CD1c-positive myeloid dendritic cell (primary cell): Measurements from ENCODE around the gene ENOX1.

ENCODE experiments used
- DNase-seq: peaks from one replicate; pipeline ENCODE4 v3.0.0-alpha.2; 2016; ENCODE audit errors: extremely low spot score

Gene ENOX1

DNA sequence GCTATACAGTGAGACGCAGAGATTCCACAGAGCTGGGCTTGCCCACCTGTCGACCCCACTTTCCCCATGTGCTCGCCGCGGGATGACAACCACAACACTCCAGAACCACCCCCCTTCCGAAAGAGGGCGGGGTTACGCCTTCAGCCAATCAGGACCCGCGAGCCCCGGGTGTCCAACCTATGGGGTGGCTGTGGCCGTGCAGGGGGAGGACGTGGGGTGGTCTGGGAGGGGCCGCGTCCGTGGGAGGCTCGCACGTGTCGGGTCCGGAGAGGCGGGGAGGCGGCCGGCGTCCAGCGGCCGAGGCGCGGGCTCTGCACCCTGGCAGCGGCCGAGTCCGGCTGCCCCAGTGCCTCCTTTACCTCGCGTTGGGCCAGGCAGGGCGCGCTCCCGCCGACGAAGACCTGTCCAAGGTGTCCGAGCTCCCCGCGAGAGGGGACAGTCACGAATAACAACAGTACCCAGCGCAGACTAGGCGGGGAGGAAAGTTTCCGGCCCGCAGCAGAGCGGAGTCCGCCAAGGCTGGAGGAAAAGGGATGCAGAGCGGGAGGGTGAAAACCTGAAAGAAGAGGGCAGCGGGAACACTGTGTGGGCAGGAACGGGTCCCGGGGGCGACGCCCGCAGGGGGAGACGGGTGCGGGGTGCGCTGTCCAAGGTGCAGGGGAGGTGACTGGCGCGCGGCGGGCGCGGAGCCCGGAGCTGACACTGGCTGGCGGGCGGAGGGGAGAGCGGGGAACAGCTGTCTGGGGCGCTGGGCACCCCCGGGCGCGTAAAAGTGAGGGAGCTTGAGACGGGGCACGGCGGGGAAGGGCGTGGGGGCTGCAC is 911 bp downstream of the ENOX1 start:
- no peak for DNase-seq

DNA sequence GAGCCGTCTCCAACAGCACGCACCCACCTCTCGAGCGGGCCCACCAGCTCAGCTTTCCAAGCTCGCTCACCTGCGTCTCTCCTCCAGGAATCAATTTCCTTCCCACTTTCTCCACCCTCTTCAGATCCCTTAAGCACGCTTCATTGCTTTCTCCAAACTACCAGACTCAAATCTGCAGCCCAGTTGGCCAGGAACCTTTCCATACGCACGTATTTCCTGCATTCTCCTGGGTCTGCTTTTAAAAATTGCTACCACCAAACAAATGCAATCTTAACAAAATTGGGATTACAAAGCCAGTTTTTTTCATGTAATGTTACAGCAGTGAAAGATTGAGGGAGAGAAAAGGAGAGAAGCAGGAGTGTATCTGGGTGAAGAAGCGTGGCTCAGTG is 1.5 kb downstream of the ENOX1 start:
- no peak for DNase-seq

DNA sequence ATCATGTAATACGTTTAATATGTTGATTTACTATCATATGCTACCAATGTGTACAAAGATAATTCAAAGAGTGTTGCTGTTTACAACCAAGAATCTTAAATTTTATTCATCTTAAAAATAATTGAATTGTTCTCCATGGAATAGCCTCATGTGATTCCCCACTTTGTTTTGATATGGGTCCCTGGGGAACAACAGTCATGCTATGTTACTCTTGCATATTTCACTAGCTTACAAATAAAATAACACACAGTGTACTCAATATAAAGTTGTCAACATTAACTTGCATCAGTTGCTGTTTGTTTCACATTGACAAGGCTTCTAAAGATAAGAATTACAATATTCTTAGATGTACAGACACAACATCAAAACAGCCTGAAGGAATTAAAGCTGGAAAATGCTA is 2.3 kb downstream of the ENOX1 start:
- no peak for DNase-seq

DNA sequence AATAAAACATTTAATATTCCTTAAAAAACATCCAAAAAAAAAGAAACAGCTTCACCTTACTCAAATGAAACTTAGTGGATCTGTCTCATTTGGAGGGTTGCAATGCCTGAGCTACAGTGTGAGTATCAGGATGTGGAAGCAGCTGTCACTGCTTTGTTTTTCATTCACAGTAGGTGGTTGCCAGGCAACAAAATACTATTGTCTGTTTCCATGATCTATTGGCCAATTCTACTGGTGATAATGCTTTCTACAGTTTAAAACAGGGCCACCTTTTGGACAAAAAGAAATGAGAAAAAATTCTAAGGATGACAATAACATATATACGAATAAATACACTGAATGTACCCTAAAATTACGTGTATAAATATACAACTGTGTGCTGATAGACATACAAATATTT is 3.0 kb downstream of the ENOX1 start:
- peak; percentile 44 for DNase-seq

DNA sequence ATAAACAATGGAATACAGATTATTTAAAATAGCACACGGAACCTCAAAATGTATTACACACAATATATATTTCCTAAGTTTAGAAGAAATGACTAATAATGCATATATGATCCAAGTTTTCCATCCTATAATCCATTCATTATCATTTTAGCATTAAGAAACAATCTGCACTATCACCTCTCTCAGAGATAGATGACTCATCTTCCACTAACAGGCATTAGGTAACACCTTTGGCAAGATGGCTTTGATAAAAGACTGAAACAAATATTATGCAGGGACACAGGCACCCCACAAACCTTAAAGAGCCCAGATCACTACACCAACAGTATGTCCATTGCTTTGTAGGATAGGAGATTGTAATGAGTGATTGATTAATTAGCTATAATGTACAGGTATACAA is 4.1 kb downstream of the ENOX1 start:
- DNase-seq: no peak

DNA sequence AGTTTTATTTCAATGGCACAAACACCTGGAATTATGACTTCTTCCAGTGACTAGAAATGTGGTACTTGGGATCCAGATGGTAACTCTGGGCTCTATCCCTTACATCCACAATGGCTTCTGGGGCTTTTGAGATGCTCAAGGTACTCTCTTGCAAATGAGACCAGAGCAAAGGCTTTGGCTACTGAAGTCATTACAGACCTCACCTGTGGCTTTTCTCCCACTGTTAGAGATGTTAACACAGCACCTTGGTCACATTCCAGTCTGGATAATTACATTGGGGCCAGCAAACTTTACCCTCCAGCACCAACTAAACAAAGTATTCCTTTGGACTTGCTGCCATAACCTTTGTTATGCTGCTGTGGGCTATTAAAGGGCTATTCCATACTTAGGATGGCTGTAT is 6.1 kb downstream of the ENOX1 start:
- DNase-seq: no peak

DNA sequence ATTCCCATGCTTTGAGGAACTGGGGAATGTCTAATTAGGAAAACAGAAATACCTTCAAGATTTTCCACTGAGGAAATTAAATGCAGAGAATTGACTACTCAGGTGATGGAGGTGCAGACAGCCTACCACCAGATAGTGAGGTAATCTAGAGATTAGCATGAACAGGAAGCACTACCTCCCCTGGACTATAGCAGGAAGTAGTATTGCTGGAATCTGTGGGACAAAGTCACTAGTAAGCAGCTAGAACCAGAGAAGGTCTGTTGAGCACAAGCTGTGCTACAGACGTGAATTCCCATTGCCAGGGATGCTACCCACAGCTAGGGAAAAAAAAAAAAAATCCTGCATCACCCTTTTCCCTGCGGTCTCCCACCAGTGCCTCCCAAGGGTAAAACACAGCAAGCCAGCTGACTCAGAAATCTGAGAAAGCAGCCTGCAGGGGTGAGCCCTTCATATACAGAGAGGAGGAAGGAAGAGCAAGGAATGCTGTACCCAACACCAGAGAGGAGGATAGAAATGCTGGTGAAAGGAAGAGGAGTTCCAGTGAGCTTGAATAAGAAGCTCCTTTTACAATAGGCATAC is 10.2 kb downstream of the ENOX1 start:
- no peak for DNase-seq

DNA sequence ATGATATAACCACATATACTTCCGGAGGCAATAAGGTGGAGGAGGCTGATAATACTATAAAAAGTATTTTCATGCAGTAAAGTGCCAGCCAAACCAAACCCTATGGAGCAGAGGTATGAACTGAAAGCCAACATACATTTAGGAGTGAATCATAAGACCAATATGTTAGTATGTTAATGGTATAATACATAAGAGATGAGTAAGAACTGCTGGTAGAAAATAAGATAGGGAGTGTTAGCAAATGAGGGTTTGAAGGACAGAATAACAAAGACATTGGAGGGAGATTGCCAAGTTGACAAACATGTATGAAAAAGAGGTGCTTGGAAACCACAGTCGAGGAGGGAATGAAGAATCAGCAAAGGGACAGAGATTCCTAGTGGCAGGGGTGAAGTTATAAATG is 10.8 kb downstream of the ENOX1 start:
- no peak for DNase-seq

DNA sequence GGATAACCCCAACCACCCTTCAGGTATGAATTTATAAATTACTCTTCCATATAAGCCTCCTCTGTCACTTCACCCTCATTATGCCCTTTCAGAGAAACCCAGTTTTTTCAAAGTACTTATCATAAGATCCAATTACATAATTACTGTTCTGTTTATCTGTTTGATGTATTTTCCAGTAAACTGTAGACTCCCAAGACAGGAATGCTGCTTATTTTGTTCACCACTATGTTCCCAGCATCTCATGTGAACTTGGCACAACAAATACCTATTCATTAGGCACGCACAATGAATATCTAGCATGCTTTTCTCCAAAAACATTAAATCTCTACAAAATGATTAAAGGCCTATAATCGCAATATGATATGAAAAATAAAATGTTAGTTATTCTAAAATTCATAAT is 13.2 kb downstream of the ENOX1 start:
- DNase-seq: no peak

DNA sequence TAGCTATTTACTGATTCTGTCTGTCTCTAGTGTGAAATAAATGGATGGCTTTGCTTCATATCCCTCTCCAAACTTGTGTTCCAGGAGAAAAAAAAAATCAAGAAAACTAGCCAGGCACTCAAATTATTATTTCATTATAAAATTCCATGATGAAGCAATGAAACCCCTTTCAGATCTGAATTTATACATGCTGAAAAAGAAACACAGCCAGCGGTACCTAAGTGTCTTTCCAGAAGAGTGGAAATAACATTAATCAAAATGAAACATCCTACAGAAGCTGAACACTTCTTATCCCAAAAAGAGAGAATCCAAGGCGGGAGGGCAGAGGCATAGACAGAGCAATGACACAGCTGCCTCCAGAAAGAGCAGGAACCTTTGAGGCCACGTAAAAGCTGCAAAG is 15.9 kb downstream of the ENOX1 start:
- no peak for DNase-seq

DNA sequence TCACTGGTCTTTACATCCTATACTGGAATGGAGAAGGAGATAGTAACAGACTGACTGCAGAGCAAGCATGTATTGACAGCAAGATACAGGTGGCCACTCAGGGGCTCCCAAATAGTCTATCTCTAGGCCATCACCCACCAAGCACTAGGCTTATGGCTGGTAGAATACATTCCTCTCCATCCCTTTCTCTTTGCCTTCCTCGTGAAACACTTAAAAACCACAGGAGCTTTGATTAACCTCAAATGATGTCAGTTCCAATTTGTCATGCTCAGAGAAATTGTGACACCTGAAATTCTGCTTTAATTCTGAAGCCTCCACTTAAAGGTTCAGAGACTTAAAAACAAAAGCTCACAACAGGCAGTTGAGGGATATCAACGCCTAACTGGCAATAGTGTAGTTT is 17.2 kb downstream of the ENOX1 start:
- DNase-seq: no peak

DNA sequence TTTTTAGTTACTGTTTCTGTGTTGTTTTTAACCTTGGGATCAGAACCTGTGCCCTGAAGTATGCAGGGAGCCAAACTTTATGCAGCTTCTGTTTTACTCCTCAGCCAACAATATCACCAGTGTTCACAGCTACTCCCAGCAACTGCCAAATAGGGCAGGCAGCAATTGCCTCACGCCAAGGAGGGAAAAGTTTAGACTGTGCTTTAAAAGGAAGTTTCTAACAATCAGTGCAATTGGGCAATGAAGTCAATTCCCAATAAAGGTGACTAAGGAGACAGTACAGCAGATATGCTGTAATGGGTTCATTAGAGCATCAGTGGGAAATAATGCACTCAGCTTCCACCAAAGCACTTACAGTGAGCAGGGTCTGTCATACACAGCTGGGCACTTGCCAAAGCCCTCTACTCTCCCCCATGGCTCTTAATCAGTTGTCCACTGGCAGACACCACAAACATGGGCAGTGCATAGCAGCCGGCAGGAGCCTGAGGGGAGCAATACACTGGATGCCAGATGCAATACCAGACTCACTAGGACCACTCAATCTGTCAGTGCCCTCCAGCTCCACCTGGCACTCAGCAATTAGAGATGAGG is 19.3 kb downstream of the ENOX1 start:
- no peak for DNase-seq

DNA sequence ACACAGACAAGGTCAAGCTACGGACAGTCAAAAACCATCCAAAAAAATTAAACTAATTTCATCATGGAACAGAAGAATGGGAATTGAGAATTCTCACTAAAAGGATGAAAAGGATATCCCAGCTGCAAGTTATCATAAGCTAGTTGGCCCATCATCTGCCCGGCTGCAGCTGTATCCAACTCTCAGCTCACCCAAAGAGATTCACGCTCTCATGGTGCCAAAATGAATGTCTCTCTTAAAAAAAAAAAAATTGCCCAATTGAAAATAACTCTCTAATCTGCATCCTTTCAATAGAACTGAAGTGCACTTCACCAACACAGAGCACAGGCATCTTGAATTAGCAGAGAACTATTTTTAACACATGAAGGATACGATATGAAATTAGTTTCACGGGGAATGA is 20.0 kb downstream of the ENOX1 start:
- DNase-seq: no peak

DNA sequence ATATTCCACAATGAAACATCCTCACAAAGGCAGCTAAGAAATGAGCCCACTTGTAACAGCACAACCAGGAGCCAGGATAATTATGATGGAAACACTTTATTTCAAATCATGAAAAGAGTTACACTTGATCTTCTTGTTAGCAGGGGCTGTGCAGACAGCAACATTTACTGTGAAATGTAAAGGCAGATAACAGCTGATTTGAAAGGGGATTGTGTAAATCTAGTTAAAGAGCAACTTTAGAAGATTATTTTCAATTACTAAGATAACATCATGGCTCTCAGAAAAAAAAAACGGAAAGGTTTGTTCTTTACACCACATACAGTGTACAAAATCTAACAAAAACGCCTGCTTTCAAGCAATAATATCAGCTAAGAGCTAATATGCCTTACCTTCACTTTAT is 22.4 kb downstream of the ENOX1 start:
- no peak for DNase-seq

DNA sequence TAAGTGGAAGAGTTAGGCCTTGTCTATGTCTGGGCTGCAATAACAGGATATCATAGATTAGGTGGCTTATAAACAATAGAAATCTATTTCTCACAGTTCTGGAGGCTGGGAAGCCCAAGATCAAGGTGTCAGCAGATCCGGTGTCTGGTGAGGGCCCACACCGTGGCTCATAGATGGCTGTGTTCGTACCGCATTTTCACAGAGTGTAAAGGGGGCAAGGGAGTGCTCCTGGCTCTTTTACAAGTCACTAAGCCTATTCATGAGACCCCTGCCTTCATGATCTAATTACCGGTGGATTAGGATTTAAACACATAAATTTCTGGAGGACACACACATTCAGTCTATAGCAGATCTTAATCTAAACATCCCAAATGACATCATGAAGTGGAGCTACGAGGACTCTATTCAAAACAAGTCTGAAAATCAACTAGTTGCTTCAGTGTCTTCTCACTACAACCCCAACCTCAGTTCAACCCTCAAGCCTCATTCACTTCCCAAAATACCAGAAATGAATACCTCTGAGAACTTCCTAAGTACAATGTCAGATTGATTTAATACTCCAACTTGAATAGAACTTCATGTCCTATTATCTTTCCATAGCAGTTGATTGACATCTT is 23.5 kb downstream of the ENOX1 start:
- DNase-seq: no peak

DNA sequence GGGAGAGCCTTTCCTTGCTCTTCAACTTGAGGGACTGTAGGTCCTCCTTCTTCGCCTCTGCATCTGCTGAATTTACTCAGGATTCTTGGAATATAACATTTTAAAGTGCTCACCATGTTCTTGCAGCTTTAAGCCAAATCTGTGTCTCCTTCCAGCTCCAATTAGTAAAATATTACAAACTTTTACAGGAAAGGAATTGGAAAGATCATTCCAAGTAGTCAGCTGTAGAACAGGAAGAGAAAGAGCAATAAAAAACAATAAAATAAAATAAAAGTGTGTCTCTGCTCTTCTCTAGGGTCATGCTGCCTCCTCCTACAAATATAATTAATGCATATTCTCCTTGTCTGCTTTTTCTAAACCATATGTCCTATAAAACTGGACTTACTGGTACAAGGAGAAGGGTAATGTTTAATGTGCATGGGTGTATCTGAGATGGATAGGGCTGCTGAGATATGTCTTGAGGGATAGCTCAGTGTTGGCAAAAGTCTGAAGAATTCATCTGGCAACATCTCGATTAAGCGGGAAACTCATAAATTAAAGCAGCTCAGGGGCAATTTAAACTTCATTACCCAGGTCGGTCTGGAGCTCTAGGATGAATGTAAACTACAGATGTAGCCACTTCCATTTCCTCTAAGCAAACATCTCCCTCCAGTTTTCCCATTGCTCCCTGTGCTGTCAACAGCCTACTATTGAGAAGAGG is 25.0 kb downstream of the ENOX1 start:
- DNase-seq: no peak

DNA sequence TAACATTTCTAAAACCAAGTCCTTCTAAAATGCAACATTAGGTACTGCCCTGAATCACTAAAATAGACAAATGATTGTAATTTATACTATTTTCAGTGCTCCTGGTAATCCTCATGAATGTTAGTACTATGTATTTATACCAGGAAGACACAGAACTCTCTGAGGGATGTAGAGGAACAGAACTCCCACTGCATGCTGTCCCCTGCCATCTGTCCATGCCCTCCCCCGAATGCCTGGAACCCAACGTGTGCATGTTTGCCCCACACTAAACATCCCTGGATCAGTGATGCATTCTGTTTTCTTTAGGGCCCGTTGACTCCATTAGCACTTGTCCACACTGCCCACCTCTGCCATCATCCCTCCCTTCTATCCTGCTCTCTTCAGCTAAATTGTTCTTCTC is 26.5 kb downstream of the ENOX1 start:
- DNase-seq: no peak

DNA sequence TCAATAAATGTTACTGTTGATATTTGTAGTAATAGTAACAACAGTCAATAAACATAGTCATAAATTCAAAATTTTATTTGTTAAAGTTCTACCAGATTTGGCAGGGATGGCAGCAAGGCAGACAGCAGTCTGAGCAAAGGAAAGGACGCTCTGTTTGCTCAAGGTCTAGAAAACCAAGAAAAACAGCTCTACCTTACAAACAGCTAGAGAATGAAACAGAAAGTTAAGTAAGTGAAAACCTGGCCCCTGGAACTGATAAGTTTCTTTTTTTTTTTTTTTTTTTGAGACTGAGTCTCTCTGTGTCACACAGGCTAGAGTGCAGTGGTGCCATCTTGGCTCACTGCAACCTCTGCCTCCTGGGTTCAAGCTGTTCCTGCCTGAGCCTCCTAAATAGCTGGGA is 27.9 kb downstream of the ENOX1 start:
- DNase-seq: no peak

DNA sequence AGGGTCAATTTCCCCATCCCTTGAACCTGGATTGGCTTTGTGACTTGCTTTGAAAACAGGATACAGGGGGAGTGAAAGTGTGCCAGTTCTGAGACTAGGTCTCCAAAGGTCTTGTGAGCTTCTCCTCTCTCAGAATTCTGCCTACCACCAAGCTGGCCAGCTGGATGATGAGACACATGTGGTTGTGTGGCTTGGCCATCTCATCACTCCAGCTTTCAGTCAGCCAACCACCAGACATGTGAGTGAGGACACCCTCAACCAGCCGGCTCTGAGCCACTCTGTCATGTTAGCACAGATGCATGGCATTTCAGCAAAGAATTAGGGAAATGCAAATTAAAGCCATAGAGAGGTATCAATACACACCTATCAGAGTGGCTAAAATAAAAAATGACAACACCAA is 29.5 kb downstream of the ENOX1 start:
- no peak for DNase-seq

DNA sequence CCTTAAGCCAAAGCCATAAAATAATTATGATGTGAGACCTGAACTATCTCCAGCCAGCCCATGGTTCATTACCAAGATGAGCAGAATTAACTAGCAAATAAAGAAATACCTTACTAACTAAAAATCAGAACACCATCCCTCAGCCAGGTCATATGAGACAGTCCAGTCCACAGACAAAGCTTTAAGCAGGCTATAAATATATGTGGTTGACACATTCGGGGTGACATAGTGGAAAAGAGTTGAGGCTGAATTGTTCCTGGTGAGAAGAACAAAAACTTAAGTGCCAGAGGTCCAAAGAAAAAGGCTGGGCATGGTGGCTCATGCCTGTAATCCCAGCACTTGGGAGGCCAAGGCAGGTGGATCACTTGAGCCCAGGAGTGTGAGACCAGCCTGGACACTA is 30.9 kb downstream of the ENOX1 start:
- DNase-seq: no peak

DNA sequence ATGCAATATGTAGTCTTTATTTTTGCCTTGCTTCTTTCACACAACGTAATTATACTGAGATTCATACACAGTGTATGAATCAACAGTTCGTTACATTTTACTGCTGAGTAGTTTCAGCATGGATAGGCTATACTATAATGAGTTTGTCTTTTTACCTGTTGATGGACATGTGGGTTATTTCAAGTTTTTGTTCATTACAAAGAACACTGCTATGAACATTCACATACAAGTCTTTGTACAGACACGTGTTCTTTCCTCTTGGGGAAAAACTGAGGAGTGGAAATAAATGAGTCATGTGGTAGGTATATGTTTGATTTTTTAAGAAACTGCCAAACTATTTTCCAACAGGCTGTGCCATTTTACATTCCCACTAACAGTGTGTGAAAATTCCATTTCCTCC is 35.1 kb downstream of the ENOX1 start:
- no peak for DNase-seq

DNA sequence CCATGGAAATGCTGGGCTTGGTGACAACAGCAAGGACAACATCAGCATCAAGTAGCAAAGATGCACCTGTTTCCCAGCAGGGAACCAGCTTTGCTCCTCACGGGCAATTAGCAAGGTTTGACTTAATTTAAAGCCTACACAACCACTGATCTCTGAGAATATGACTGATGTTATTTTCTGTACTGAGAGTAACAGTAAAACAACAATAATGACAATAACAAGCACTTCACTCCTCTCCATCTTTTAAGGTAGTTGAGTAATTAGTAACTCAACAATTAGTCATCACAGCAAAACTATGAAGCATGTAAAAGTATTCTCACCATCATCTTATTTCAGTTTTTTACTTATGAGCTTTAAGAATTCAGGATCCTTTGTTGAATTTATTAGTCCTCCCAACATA is 37.3 kb downstream of the ENOX1 start:
- no peak for DNase-seq
